H9 (cell line): ENCODE measurements around the gene SURF2. TPM values are rescaled to one million over a fixed set of nuclear protein-coding genes. Genes with fewer than 3 reads are reported as not detected.

Experiments used
- DNase-seq: peaks from one replicate; pipeline ENCODE4 v3.0.0-alpha.2; 2017
- H2AFZ ChIP-seq: one replicate; pipeline ENCODE4 v1.6.1; 2013; ENCODE audit warnings: mild to moderate bottlenecking, low read length, control low read depth, moderate library complexity
- H2AK5ac ChIP-seq: 2 replicates; pipeline ENCODE4 v1.6.1; 2013; ENCODE audit warnings: low read length, control low read depth, mixed read lengths; ENCODE audit not compliant: insufficient read length
- H2BK120ac ChIP-seq: one replicate; pipeline ENCODE4 v1.6.1; 2013; ENCODE audit warnings: low read depth, mild to moderate bottlenecking, low read length, control low read depth, inconsistent platforms; ENCODE audit not compliant: poor library complexity, severe bottlenecking
- H2BK12ac ChIP-seq: 2 replicates; pipeline ENCODE4 v1.6.1; 2013; ENCODE audit warnings: low read length, control low read depth, mixed read lengths, low read depth; ENCODE audit not compliant: insufficient read length
- H2BK15ac ChIP-seq: 2 replicates; pipeline ENCODE4 v1.6.1; 2013; ENCODE audit warnings: low read depth, low read length, control low read depth
- H2BK20ac ChIP-seq: one replicate; pipeline ENCODE4 v1.6.1; 2013; ENCODE audit warnings: low read depth, mild to moderate bottlenecking, low read length, control low read depth, inconsistent platforms; ENCODE audit not compliant: poor library complexity, severe bottlenecking
- H2BK5ac ChIP-seq: 2 replicates; pipeline ENCODE4 v1.6.1; 2013; ENCODE audit warnings: low read length, control low read depth, mixed read lengths; ENCODE audit not compliant: insufficient read length
- H3K14ac ChIP-seq: 2 replicates; pipeline ENCODE4 v1.6.1; 2013; ENCODE audit warnings: low read length, control low read depth; ENCODE audit not compliant: insufficient read depth
- H3K18ac ChIP-seq: 2 replicates; pipeline ENCODE4 v1.6.1; 2013; ENCODE audit warnings: low read depth, mild to moderate bottlenecking, mixed read lengths, low read length, control low read depth; ENCODE audit not compliant: insufficient read length
- H3K23ac ChIP-seq: 2 replicates; pipeline ENCODE4 v1.6.1; 2013; ENCODE audit warnings: low read length, control low read depth, mixed read lengths, low read depth; ENCODE audit not compliant: insufficient read length
- H3K23me2 ChIP-seq: 2 replicates; pipeline ENCODE4 v1.6.1; 2013; ENCODE audit warnings: low read depth, mild to moderate bottlenecking, mixed read lengths, low read length, control low read depth; ENCODE audit not compliant: insufficient read length, poor library complexity, severe bottlenecking
- H3K27ac ChIP-seq: 2 replicates; pipeline ENCODE4 v1.5.1; 2013; ENCODE audit warnings: low read length, control low read depth, mixed read lengths, low read depth; ENCODE audit not compliant: insufficient read length
- H3K27me3 ChIP-seq: 2 replicates; pipeline ENCODE4 v1.6.1; 2013; ENCODE audit warnings: low read length, control low read depth, inconsistent platforms; ENCODE audit not compliant: insufficient read depth
- H3K4ac ChIP-seq: 2 replicates; pipeline ENCODE4 v1.6.1; 2013; ENCODE audit warnings: low read depth, mild to moderate bottlenecking, control low read depth, inconsistent platforms, low read length, moderate library complexity
- H3K4me1 ChIP-seq: 2 replicates; pipeline ENCODE4 v1.6.1; 2013; ENCODE audit warnings: low read length, control low read depth, inconsistent platforms; ENCODE audit not compliant: insufficient read depth
- H3K4me2 ChIP-seq: 2 replicates; pipeline ENCODE4 v1.6.1; 2013; ENCODE audit warnings: low read length, control low read depth, mixed read lengths; ENCODE audit not compliant: insufficient read length, insufficient read depth
- H3K56ac ChIP-seq: 2 replicates; pipeline ENCODE4 v1.6.1; 2013; ENCODE audit warnings: low read depth, mild to moderate bottlenecking, mixed read lengths, low read length, control low read depth; ENCODE audit not compliant: insufficient read length
- H3K79me1 ChIP-seq: 2 replicates; pipeline ENCODE4 v1.6.1; 2013; ENCODE audit warnings: low read depth, mild to moderate bottlenecking, moderate library complexity, low read length, control low read depth, inconsistent platforms; ENCODE audit not compliant: insufficient read depth, poor library complexity, severe bottlenecking
- H3K79me2 ChIP-seq: 2 replicates; pipeline ENCODE4 v1.6.1; 2013; ENCODE audit warnings: low read length, control low read depth, inconsistent platforms; ENCODE audit not compliant: insufficient read depth
- H3K9ac ChIP-seq: 2 replicates; pipeline ENCODE4 v1.6.1; 2013; ENCODE audit warnings: low read length, control low read depth, mixed read lengths; ENCODE audit not compliant: insufficient read length; ENCODE audit errors: extremely low read depth
- H3K9me3 ChIP-seq: one replicate; pipeline ENCODE4 v1.6.1; 2013; ENCODE audit warnings: low read depth, low read length, inconsistent platforms; ENCODE audit not compliant: control insufficient read depth
- H3T11ph ChIP-seq: one replicate; pipeline ENCODE4 v1.6.1; 2013; ENCODE audit warnings: mild to moderate bottlenecking, low read length, control low read depth, inconsistent platforms
- H4K20me1 ChIP-seq: one replicate; pipeline ENCODE4 v1.6.1; 2013; ENCODE audit not compliant: control insufficient read depth, insufficient read length, insufficient read depth
- H4K5ac ChIP-seq: 2 replicates; pipeline ENCODE4 v1.6.1; 2013; ENCODE audit warnings: low read depth, mild to moderate bottlenecking, mixed read lengths, low read length, control low read depth; ENCODE audit not compliant: insufficient read length
- H4K8ac ChIP-seq: replicated peaks from 2 replicates; pipeline ENCODE4 v1.6.1; 2013; ENCODE audit warnings: low read length, control low read depth, mixed read lengths, low read depth; ENCODE audit not compliant: insufficient read length
- H4K91ac ChIP-seq: 2 replicates; pipeline ENCODE4 v1.6.1; 2013; ENCODE audit warnings: low read depth, mild to moderate bottlenecking, moderate library complexity, mixed read lengths, low read length, control low read depth; ENCODE audit not compliant: insufficient read length
- H3K27ac Mint-ChIP-seq, 3 experiments: 2 replicates in 2 of 3; 3 replicates in 1 of 3; pipeline ENCODE4 v1.8.0; 2020 to 2021; ENCODE audit warnings: mixed read lengths in 3 of 3, mild to moderate bottlenecking in 1 of 3, moderate library complexity in 1 of 3
- H3K27me3 Mint-ChIP-seq: 2 replicates; pipeline ENCODE4 v1.8.0; 2021; ENCODE audit warnings: low read depth, mild to moderate bottlenecking, moderate library complexity, mixed read lengths
- H3K36me3 Mint-ChIP-seq, 3 experiments: 2 replicates in 2 of 3; 3 replicates in 1 of 3; pipeline ENCODE4 v1.8.0; 2020 to 2021; ENCODE audit warnings: low read depth in 3 of 3, mixed read lengths in 3 of 3; ENCODE audit not compliant: insufficient read depth in 1 of 3
- H3K4me1 Mint-ChIP-seq, 2 experiments: 2 replicates each; pipeline ENCODE4 v1.8.0; 2020; ENCODE audit warnings: mixed read lengths in 2 of 2
- H3K4me3 Mint-ChIP-seq, 2 experiments: 2 replicates in 1 of 2; 3 replicates in 1 of 2; pipeline ENCODE4 v1.8.0; 2020 to 2021; ENCODE audit warnings: mild to moderate bottlenecking in 2 of 2, mixed read lengths in 2 of 2, moderate library complexity in 1 of 2
- H3K9me3 Mint-ChIP-seq, 2 experiments: 2 replicates in 1 of 2; 3 replicates in 1 of 2; pipeline ENCODE4 v1.8.0; 2020; ENCODE audit warnings: mild to moderate bottlenecking in 2 of 2, mixed read lengths in 2 of 2, moderate library complexity in 1 of 2
- CTCF ChIP-seq: fragments of 200-600 bp; sonication (generic); conservative IDR thresholded peaks from 3 replicates; pipeline ENCODE4 v1.8.0; 2021; ENCODE audit warnings: antibody characterized with exemption, mild to moderate bottlenecking
- WGBS: extraction: QIAGEN DNeasy Blood & Tissue Kit; methylation state at CpG from one replicate; pipeline ENCODE4 v1.1.7; 2013; ENCODE audit warnings: missing lambda C conversion rate, low lambda C conversion rate, mixed read lengths; ENCODE audit not compliant: insufficient read length; ENCODE audit errors: extremely low coverage; 5-methylcytosine and 5-hydroxymethylcytosine counted together
- total RNA-seq: library from RNA; stranded (reverse); gene quantifications from 2 replicates; pipeline ENCODE4 v1.2.1, GENCODE V29; 2021

Gene SURF2
- total RNA-seq, 1 experiment from 2014 or later = 44.4 TPM

GRCh38 chr9:133403766-133404453, 47.6 kb downstream of the SURF2 start:
- no peak overlapping the region for H3T11ph ChIP-seq
- H2BK20ac ChIP-seq = no peak overlapping the region
- H3K36me3 Mint-ChIP-seq = peaks cover 24 to 44% (median 38%) of the 10 kb centered on the region in 3 experiments; a peak in 6 of 7 replicates
- H3K27me3 ChIP-seq = no peaks in the 10 kb centered on the region
- no peaks in the 10 kb centered on the region for H3K79me1 ChIP-seq
- peaks cover 4% of the 10 kb centered on the region for H4K20me1 ChIP-seq
- H3K4me2 ChIP-seq = no peak overlapping the region
- no peak overlapping the region for H3K23ac ChIP-seq
- peak; percentile 80 for TF ChIP-seq CTCF
- no peak overlapping the region for H3K9ac ChIP-seq
- no peak overlapping the region for H2BK15ac ChIP-seq
- no CpG with 5 or more reads among the region's 16 CpGs for WGBS
- no peak overlapping the region for H2BK5ac ChIP-seq
- H3K4me1 Mint-ChIP-seq = peaks cover 0 to 2% of the 10 kb centered on the region in 2 experiments; a peak in 1 of 4 replicates
- H4K8ac ChIP-seq = no peak overlapping the region
- H4K5ac ChIP-seq = no peak overlapping the region
- H3K4me1 ChIP-seq = no peaks in the 10 kb centered on the region
- H3K79me2 ChIP-seq = no peaks in the 10 kb centered on the region
- no peak overlapping the region for H3K4me3 Mint-ChIP-seq
- H3K14ac ChIP-seq = no peak overlapping the region; the same call in 1 of the 2 replicates
- no peak overlapping the region for H3K27ac ChIP-seq
- no peak overlapping the region for H2AK5ac ChIP-seq
- no peaks in the 10 kb centered on the region for H3K9me3 ChIP-seq
- H3K9me3 Mint-ChIP-seq = no peaks in the 10 kb centered on the region
- H2AFZ ChIP-seq = no peak overlapping the region
- no peak overlapping the region for H2BK120ac ChIP-seq
- H3K4ac ChIP-seq = no peak overlapping the region
- H3K27ac Mint-ChIP-seq = no peak overlapping the region; a peak in 1 of 7 replicates
- H3K23me2 ChIP-seq = no peaks in the 10 kb centered on the region
- H3K27me3 Mint-ChIP-seq = no peaks in the 10 kb centered on the region
- H2BK12ac ChIP-seq = no peak overlapping the region
- no peak overlapping the region for H3K18ac ChIP-seq
- no peak overlapping the region for H3K56ac ChIP-seq
- no peak overlapping the region for H4K91ac ChIP-seq
- peak; percentile 81 for DNase-seq
